Lung (tissue), 12 donors: ENCODE data around the gene NCOA7. TPM values are rescaled to one million over a fixed set of nuclear protein-coding genes. Genes with fewer than 3 reads are reported as not detected.

Experiments used
- ATAC-seq: fragments of 200-7000 bp; cut with Tn5 transposase; one replicate; pipeline ENCODE4 v1.9.1; 2020; ENCODE audit warnings: moderate number of reproducible peaks; ENCODE audit not compliant: insufficient read depth, low FRiP score
- DNase-seq, 3 donors: peaks; one replicate each; pipeline ENCODE4 v3.0.0-alpha.2; 2013 to 2017
- H3K27ac ChIP-seq, 2 donors: one replicate each; pipeline ENCODE4 v1.5.1; 2013; ENCODE audit warnings: mild to moderate bottlenecking in 2 of 2, moderate library complexity in 2 of 2, control low read depth in 1 of 2, inconsistent platforms in 1 of 2, low read depth in 1 of 2, low read length in 1 of 2
- H3K27me3 ChIP-seq, 3 donors: one replicate each; pipeline ENCODE4 v1.5.1; 2013; ENCODE audit warnings: low read length in 2 of 3; ENCODE audit not compliant: control insufficient read depth in 3 of 3, insufficient read depth in 3 of 3
- H3K36me3 ChIP-seq, 4 donors: one replicate each; pipeline ENCODE4 v1.5.1; 2013; ENCODE audit warnings: low read length in 4 of 4, mild to moderate bottlenecking in 1 of 4, moderate library complexity in 1 of 4; ENCODE audit not compliant: control insufficient read depth in 4 of 4, insufficient read depth in 4 of 4
- H3K4me1 ChIP-seq, 5 donors: one replicate each; pipeline ENCODE4 v1.5.1; 2013; ENCODE audit warnings: low read length in 5 of 5, mild to moderate bottlenecking in 2 of 5, moderate library complexity in 1 of 5; ENCODE audit not compliant: control insufficient read depth in 5 of 5, insufficient read depth in 5 of 5
- H3K4me3 ChIP-seq: one replicate; pipeline ENCODE4 v1.5.1; 2013; ENCODE audit warnings: mild to moderate bottlenecking, control low read depth, moderate library complexity
- H3K9ac ChIP-seq, 2 donors: one replicate each; pipeline ENCODE4 v1.5.1; 2013; ENCODE audit warnings: low read length in 2 of 2, control low read depth in 1 of 2; ENCODE audit not compliant: insufficient read depth in 1 of 2
- H3K9me3 ChIP-seq, 4 donors: one replicate each; pipeline ENCODE4 v1.5.1; 2013; ENCODE audit warnings: low read length in 3 of 4, mild to moderate bottlenecking in 1 of 4, moderate library complexity in 1 of 4; ENCODE audit not compliant: control insufficient read depth in 4 of 4, insufficient read depth in 3 of 4
- CTCF ChIP-seq: IDR thresholded peaks from 2 replicates; pipeline ENCODE4 v1.5.1; 2012; ENCODE audit warnings: mild to moderate bottlenecking; ENCODE audit errors: control extremely low read depth, extremely low read depth
- WGBS, 2 donors: extraction: QIAGEN DNeasy Blood & Tissue Kit; methylation state at CpG; one replicate each; pipeline ENCODE4 v1.1.7; 2013; 5-methylcytosine and 5-hydroxymethylcytosine counted together
- polyA plus RNA-seq, 2 donors: library from polyadenylated mRNA; stranded (reverse); fragments of 200-250 nt; gene quantifications; one replicate each; pipeline ENCODE4 v1.2.1, GENCODE V29; 2013
- total RNA-seq, 2 donors: library from RNA; depleted of rRNA in 1 of 2; stranded (reverse); fragments of >200 nt in 1 of 2; gene quantifications; one replicate each; pipeline ENCODE4 v1.2.1, GENCODE V29; 2014 to 2021
- donor health status: control.
- donor health status: control.
- donor health status: Bipolar disorder and iron deficiency.
- donor health status: healthy.
- donor health status: DM: yes; HTN: yes; CAD: no.

NCOA7 gene
- total and polyA plus RNA-seq, 4 donors = 28.9 to 81.4 (median 57.2) TPM

- Histone ChIP-seq H3K27me3 (no peaks in the 10 kb centered on the region), H3K9ac (no peak overlapping the region), H3K4me1 (peaks cover 0 to 12% (median 3%) of the 10 kb centered on the region in 5 donors), H3K27ac (no peak overlapping the region), H3K36me3 (peaks cover 0 to 4% (median 0%) of the 10 kb centered on the region in 4 donors), H3K9me3 (no peaks in the 10 kb centered on the region), H3K4me3 (no peak overlapping the region)
- ATAC-seq (no peak), DNase-seq (no peak)
- 86% methylated on average over 2 of the region's 2 CpGs for WGBS, 2 donors
- no peak for TF ChIP-seq CTCF
These were observed 45.7 kb downstream of the NCOA7 start for GRCh38 chr6:125836466-125836865.

- Histone ChIP-seq H3K4me3 (no peak overlapping the region), H3K9ac (no peak overlapping the region), H3K9me3 (no peaks in the 10 kb centered on the region), H3K27ac (peak overlapping the region in 1 of 2 donors; percentile 59), H3K4me1 (peaks cover 0 to 10% (median 0%) of the 10 kb centered on the region in 5 donors), H3K36me3 (peaks cover 0 to 1% (median 0%) of the 10 kb centered on the region in 4 donors), H3K27me3 (no peaks in the 10 kb centered on the region)
- WGBS, 2 donors = 79 to 86% methylated on average over 7 of the region's 7 CpGs
- no peak for TF ChIP-seq CTCF
- DNase-seq (no peak), ATAC-seq (no peak)
These were observed 48.7 kb downstream of the NCOA7 start for GRCh38 chr6:125839471-125839870.

- TF ChIP-seq CTCF = no peak
- Histone ChIP-seq H3K36me3 (peaks cover 0 to 1% (median 0%) of the 10 kb centered on the region in 4 donors), H3K9me3 (no peaks in the 10 kb centered on the region), H3K27ac (no peak overlapping the region), H3K4me3 (no peak overlapping the region), H3K27me3 (no peaks in the 10 kb centered on the region), H3K4me1 (peaks cover 0 to 8% (median 0%) of the 10 kb centered on the region in 5 donors), H3K9ac (no peak overlapping the region)
- 39 to 47% methylated on average over 1 of the region's 1 CpG for WGBS, 2 donors
- no peak for ATAC-seq
- no peak for DNase-seq
These were observed 49.1 kb downstream of the NCOA7 start for GRCh38 chr6:125839879-125840278.
